GM12874 (cell line): ENCODE measurements around the gene GPC1.
A peak's percentile ranks its signal among the peaks of the same experiment; 100 is the strongest.

Experiments
- CTCF ChIP-seq: IDR thresholded peaks from 2 replicates; pipeline ENCODE4 v1.5.1; 2011; ENCODE audit warnings: low read depth, mild to moderate bottlenecking, control low read depth, low read length, moderate library complexity; ENCODE audit not compliant: insufficient read depth

The GPC1 gene

GRCh38 chr2:240497082-240497481 lies 61.6 kb downstream of the GPC1 start:
- TF ChIP-seq CTCF, result peak; percentile 8; the same call in 1 of the 2 replicates

- TF ChIP-seq CTCF, result no peak
Measured at GRCh38 chr2:240498171-240498957, 62.9 kb downstream of the GPC1 start.

- no peak for TF ChIP-seq CTCF
Measured at GRCh38 chr2:240498958-240499260, 63.4 kb downstream of the GPC1 start.

- TF ChIP-seq CTCF, result no peak
Measured at GRCh38 chr2:240499309-240500301, 64.1 kb downstream of the GPC1 start.

GRCh38 chr2:240500561-240501423 lies 65.3 kb downstream of the GPC1 start:
- TF ChIP-seq CTCF, result no peak

- no peak for TF ChIP-seq CTCF
Measured at GRCh38 chr2:240501531-240501991, 66.1 kb downstream of the GPC1 start.
